RWPE1 (cell line): ENCODE data around the gene SLC9A9.

Source experiments
- CTCF ChIA-PET: fragments of 350-600 bp; sonication (Branson Sonifier 250); formaldehyde crosslinking; extraction: SDS; loops from one replicate; lab custom pipeline; 2021; lab: Yijun Ruan, JAX
- POLR2A ChIA-PET: fragments of 400-600 bp; formaldehyde crosslinking; extraction: SDS; loops from one replicate; lab custom pipeline; 2020; ENCODE audit warnings: antibody characterized with exemption; ENCODE audit not compliant: low non-redundant PET; lab: Yijun Ruan, JAX
- DNase-seq: peaks from one replicate; pipeline ENCODE4 v3.0.0; 2012; ENCODE audit warnings: low spot score
- H3K27ac ChIP-seq: fragments of 450-650 bp; 2 replicates; pipeline ENCODE4 v1.5.1; 2017
- TF ChIP-seq, protein P1 (sequence below): fragments of 450-650 bp; conservative IDR thresholded peaks from 2 replicates; pipeline ENCODE4 v1.5.1; 2017; ENCODE audit warnings: low read depth, mild to moderate bottlenecking

SLC9A9 gene

DNA sequence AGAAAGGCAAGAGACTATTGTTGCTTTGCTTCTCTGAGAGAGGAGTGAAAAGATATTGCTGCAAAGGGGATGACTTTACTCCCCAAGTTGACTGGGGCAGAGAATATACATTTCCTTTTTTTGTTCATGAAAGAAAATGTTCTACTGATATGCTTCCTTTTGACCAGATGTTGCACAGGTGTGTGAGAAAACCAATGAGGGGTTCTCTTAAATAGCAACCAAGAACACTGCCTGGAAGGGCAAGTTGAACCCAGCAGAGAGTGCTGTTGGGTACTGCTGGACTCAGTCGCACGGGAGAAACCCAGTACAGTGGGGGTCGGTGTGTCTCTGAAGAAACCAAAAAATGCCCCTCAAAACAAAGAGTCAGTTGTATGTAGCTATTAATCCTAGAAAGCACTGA is 627.5 kb downstream of the SLC9A9 start:
- no peak overlapping the region for H3K27ac ChIP-seq
- ChIA-PET CTCF (no interaction called here), POLR2A (no interaction called here)
- no peak for DNase-seq
- TF ChIP-seq, protein P1, sequence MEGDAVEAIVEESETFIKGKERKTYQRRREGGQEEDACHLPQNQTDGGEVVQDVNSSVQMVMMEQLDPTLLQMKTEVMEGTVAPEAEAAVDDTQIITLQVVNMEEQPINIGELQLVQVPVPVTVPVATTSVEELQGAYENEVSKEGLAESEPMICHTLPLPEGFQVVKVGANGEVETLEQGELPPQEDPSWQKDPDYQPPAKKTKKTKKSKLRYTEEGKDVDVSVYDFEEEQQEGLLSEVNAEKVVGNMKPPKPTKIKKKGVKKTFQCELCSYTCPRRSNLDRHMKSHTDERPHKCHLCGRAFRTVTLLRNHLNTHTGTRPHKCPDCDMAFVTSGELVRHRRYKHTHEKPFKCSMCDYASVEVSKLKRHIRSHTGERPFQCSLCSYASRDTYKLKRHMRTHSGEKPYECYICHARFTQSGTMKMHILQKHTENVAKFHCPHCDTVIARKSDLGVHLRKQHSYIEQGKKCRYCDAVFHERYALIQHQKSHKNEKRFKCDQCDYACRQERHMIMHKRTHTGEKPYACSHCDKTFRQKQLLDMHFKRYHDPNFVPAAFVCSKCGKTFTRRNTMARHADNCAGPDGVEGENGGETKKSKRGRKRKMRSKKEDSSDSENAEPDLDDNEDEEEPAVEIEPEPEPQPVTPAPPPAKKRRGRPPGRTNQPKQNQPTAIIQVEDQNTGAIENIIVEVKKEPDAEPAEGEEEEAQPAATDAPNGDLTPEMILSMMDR: no peak

- ChIA-PET POLR2A (no interaction called here), CTCF (interaction anchor here (1.0 kb wide), 1 partner anchor 8 kb away, joined by 4 read pairs; no protein-coding TSS in a partner anchor)
- no peak overlapping the region for H3K27ac ChIP-seq
- TF ChIP-seq, protein P1: no peak
- no peak for DNase-seq
Measured at GRCh38 chr3:143218166-143218835, 630.0 kb downstream of the SLC9A9 start.

GRCh38 chr3:143217283-143217682 is 631.0 kb downstream of the SLC9A9 start:
- no peak overlapping the region for H3K27ac ChIP-seq
- TF ChIP-seq, protein P1: no peak
- POLR2A ChIA-PET: no interaction called here
- CTCF ChIA-PET: interaction anchor here (0.5 to 0.6 kb wide), 2 partner anchors 138 to 1378 kb away, joined by 3 read pairs; no protein-coding TSS in a partner anchor
- DNase-seq: no peak

DNA sequence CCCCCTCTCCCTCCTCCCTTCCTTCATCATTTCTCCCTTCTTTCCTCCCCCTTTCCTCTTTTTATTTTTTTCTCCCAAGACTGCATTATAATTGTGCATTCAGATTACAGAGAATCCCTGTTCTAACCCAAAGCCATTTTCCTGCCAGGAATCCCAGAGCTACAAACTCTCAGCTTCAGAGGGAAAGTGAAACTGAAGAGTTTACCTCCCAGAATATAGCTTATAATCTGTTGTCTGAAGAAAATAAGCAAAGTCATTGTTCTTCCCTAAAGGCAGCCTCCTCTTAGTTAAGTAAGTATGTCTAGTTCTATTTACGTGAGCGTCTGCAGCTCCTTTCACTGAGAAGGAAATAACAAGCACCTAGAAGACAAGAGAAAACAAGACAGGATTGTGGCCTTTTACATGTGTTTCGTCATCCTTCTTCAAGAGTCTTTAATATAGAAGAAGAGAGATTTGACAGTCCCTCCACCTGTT is 631.5 kb downstream of the SLC9A9 start:
- TF ChIP-seq, protein P1: no peak
- POLR2A ChIA-PET: no interaction called here
- CTCF ChIA-PET: interaction anchor here (0.6 kb wide), 1 partner anchor 1377 kb away, joined by 3 read pairs; no protein-coding TSS in a partner anchor
- no peak overlapping the region for H3K27ac ChIP-seq
- no peak for DNase-seq
